Stimulated activated CD4-positive, alpha-beta T cell treated with anti-CD3 and anti-CD28 coated beads, Interleukin-4, amount 100 ng/mL, for 4 hours (primary cell): ENCODE results near the gene SH2B3.
"Not testable (repeated sequence)": the region's sequence is repeated elsewhere in the genome, so short reads cannot be mapped to it uniquely, and the experiment has no call there.

ENCODE experiments used
- DNase-seq, 2 experiments: peaks; one replicate each; pipeline ENCODE4 v3.0.0-alpha.2; 2020

SH2B3 gene

DNA sequence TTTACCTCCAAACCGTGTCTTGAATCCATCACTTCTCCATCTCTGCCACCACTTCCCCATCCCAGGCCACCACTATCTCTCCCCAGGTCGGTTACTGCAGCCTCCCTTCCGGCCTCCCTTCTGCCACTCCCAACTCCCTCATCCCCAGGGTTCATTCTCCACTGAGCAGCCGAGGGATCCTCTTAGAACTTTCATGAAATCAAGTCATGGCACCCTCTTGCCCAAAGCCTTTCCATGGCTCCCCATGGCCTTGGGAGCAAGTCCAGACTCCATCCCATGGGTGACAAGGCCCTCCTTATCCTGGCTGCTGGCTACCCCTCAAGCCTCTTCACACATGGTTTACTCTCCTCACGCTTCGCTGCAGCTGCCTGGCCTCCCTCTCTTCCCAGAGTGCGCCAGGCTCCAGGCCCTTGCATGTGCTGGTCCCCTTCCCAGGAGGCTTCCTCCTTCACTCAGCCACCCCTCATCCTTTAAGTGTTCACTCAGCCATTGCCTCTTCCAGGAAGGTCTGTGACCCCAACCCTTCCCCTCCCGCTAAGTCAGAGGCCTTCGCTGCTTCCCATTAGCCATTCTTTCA lies 17.9 kb upstream of the SH2B3 start:
- no peak for DNase-seq

DNA sequence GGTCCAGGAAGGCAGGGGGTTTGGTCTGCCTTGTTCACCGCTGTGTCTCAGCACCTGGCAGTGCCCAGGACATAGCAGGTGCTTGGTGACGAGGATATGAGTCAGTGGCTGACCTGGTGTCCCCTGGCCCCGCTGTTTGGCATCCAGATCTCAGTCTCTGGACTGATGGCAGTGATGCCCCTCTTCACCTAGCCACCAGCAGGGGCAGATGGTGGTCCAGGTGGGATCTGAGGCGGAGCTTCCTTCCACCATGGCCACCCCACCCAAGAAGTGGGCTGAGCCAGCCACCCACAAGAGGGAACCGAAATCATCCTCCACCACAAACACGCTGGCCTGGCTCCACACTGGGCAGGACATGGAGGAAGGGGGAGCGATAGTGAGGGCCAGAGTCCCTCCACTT lies 16.1 kb upstream of the SH2B3 start:
- no peak for DNase-seq

DNA sequence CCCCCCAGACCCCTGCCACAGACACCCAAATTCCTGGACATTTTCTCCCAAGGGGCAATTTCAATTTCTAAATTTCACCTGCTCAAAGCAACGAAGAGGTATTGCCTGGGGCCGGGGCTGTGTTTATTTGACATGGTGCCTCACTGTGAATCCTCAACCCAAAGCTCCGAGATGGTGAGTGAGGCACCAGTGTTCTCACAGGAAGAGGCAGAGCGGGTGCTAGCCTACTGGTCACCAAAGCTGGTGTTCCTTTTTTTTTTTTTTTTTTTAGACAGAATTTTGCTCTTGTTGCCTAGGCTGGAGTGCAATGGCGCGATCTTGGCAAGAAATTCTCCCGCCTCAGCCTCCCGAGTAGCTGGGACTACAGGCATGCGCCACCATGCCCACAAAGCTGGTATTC lies 14.8 kb upstream of the SH2B3 start:
- no peak for DNase-seq

DNA sequence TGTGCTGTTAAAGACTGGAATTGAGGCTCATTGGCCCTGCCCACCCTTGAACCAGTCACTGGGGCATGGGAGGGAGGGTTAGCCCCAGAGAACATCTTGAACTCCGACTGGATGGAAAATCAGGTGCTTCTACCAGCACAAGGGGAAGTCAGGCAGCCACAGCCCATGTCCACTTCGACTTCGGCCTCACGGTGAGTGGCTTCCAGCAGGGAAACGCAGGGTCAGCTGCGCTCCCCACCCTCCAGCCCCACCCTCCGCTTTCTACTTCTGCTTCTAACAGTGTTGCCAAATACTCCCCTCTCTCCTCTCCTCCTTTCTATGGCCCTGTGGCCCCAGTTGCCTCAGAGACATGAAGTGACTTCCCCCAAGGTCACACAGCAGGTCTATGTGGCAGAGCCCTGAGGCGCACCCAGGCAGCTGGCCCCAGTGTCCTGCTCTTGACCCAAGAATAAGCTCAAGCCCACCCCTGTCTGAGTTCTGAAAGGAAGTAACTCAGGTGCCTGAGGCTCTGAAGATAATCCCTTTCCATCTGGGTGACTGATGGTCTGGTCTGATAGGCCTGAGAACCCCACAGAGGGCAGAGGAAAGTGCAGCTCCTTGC lies 11.9 kb upstream of the SH2B3 start:
- DNase-seq = no peak

DNA sequence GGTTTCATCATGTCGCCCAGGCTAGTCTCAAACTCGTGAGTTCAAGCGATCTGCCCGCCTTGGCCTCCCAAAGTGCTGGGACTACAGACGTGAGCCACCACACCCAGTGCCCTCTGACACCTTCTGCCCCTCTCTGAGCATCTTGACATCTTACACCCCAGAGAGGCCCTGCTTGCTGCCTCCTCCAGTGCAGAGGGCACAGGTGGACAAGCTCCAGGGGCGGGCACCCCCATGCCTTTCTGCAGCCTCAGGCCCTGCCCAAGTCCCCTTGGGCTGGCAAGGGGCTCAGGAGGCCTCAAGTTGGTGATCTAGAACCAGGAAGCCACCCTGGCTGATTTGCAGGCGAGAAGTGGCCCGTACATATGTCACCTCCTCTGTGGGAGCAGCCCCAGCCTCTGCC lies 11.2 kb upstream of the SH2B3 start:
- DNase-seq = no peak

DNA sequence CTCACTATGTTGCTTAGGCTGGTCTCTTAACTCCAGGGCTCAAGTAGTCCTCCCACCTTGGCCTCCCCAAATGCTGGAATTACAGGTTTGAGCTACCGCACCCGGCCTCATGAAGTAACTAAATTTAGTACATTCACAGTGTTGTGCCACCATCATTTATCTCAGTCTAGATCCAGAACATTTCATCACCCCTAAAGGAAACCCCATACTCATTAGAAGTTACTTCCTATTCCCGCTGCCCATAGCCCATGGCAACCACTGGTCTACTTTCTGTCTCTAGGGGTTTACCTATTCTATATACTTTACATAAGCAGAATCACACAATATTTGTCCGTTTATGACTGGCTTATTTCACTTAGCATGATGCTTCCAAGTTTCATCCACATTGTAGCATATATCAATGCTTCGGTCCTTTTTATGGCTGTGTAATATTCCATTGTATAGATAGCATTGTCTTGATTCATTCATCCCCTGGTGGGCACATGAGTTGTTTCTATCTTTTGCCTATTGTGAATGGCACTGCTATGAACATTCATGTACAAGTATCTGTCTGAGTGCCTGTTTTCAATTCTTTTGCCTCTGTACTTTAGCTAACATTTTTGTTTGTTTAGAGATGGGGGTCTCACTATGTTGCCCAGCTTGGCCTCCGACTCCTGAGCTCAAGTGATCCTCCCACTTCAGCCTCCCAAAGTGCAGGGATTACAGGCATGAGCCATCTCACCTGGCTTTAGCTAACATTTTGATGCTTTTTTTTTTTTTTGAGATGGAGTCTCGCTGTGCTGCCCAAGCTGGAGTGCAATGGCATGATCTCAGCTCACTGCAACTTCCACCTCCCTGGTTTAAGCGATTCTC lies 10.2 kb upstream of the SH2B3 start:
- DNase-seq = no peak

DNA sequence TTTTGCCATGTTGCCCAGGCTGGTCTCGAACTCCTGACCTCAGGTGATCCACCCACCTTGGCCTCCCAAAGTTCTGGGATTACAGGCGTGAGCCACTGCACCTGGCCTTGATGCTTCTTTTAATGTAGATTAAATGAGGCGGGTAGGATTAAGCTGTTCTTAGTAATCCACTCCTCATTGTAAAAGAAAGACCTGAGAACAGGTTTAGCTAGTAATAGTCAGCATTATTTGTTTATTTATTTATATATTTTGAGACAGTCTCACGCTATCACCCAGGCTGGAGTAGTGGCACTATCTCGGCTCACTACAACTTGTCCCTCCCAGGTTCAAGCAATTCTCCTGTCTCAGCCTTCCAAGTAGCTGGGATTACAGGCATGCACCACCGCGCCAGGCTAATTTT lies 9.5 kb upstream of the SH2B3 start:
- DNase-seq = not testable (repeated sequence)

DNA sequence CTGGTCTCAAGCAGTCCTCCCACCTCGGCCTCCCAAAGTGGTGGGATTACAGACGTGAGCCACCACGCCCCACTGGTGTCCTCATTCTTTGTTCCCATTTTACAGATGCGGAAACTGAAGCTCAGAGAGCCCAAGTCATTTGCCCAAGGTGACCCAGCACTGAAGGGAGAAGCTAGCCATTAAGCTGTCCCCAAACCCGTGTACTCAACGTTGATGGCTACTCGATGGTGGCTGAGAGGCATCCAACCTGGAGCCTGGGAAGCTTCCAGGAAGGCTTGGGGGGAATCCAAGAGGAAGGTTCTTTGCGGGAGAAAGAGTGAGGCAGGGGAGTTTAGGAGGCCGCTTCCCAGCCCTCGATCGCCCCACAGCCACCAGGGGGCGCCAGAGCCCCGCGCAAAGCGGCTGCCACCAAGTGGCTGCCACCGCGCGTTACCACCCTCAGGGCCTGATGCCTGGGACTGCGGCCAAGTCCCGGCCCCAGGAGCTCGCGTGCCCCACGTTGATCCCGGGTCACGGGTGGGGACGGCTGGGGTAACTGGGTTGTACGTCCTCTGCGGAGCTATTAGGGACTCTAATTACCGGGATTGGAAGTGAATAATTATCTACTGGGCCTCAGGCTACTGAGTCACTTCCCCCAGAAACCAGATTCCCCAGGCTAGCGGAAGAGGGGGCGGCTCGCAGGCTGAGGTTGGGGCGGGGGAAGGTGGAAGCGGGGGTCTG lies 8.8 kb upstream of the SH2B3 start:
- DNase-seq = peak; percentile 77 to 92

DNA sequence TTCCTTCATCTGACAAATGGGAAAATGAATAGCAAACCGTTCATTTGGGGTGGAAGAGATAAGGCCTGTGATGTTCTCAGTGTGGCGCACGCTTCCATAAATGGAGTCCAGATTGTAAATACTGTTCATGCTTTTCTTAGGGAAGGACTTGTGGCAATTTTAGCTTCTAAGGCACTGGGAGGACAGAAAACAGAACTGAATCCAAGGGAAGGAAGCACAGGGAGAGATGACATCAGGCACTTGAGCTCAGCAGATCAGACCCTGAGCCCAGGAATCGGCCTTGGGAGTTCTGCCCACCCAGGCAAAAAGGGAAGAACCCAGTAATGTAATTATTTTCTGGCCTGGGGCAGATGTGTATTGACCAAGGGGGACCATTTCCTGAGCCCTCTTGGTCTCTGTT lies 7.2 kb upstream of the SH2B3 start:
- DNase-seq = no peak

DNA sequence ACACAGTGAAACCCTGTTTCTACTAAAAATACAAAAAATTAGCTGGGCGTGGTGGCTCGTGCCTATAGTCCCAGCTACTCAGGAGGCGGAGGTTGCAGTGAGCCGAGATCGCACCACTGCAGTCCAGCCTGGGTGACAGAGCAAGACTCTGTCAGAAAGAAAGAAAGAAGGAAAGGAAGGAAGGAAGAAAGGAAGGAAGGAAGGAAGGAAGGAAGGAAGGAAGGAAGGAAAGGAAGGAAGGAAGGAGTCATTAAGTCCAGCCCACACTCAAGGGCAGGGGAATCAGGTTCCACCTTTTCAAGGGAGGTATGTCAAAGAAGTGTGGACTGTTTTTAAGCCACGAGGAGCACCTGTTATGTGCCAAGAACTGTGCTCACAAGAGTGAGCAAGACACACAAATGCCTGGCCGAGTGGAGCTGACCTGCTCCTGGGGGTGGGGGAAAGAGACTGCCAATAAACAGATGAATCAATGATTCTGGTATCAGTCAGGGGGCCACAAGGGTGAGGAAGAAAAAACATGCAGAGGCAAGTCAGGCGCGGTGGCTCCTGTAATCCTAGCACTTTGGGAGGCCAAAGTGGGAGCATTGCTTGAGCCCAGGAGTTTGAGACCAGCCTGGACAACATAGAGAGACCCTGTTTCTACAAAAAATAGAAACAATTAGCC lies 5.8 kb upstream of the SH2B3 start:
- not testable (repeated sequence) for DNase-seq

DNA sequence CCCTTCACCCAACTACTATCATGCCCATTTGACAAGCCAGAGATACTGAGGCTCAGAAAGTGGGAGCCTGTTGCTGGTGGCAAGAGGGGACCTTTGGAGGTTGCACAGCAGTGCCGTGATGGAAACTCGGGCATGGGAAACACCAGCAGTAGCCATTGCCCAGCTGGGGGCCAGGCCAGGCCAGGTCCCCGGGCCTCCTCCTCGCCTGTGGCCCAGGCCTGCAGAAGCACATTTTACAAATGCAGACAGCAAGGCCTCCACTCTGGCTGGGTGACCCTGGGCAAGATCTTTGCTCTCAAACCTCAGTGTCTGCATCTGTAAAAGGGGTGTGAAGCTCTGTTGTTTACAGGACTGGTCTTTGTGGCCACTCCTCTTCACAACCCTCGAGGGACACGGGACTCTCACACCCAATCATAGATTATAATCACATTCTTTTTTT lies 4.5 kb upstream of the SH2B3 start:
- DNase-seq = no peak

DNA sequence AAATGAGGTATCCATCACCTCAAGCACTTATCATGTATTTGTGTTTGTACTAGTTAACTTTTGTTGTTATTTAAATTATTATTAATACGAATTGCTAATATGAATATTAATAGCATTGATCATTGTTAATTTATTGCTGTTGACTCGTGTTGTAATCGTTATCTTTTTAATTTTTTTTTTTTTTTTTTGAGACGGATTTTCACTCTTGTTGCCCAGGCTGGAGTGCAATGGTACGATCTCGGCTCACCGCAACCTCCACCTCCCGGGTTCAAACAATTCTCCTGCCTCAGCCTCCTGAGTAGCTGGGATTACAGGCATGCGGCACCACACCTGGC lies 3.3 kb upstream of the SH2B3 start:
- DNase-seq = not testable (repeated sequence)

DNA sequence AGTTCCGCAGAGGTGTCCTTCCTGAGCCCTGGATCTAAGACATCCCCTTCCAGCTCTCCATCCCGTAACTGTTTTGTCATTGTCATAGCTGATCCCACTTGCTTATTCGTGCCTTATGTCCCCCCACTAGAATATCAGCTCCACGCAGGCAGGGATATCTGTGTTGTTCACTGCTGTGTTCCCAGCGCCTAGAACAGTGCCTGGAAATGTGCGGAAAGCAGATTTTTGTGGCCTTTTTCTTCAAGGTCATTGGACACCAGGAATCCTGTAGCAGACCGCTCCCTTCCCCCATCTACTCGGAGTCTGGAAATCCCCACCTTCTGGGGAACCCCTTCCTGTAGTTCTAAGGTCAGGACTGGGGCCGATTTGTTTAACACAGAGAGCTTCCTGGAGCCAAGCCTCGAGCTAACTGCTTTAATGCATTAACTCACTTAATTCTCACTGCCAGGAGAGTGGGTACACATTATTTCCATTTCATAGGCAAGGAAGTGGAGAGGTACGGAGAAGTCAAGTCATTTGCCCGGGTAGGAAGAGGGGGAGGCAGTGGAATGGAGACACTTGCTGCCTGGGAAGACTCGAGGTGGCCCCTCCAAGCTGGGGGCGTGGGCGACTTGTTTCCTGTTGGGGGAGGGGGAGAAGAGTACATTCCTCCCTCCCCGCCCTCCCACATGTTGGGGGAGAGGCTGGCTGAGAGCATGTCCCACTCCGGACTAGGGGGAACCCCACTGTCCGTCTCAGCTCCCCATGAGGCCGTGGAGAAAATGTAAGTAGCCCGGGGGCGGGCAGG lies 1.2 kb upstream of the SH2B3 start:
- peak; percentile 75 to 95 for DNase-seq

DNA sequence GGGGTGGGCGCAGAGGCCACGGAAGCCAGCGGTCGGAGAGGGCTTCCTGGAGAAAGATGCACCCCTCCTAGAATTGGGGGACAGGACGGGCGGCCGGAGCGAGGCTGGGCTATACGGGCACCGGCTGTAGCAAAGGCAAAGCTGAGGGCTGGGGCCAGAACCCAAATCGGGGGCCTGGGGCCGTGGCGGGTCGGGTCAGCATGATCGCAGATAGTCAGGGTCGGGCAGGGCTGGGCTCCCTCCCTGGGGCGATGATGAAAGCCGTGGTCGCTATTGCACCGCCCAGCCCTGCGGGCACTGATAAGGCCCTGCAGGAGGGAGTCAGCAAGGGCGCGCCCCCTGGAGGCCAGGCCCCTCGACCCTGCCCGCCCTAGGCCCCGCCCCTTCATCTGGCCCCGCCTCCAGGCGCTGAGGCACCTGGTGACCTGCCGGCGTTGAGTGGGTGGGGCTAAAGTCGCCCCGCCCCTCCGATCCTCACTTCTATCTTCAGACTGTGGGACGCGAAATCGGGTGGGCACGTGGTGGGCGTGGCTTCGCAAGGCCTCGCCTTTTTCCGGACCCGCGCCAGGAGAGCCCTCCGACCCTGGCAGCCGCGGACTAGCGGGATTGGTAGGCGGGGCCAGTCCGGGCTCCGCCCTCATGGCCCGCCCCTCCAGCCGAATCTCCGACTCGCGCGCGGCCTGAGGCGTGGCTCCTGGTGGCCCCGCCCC lies 419 bp upstream of the SH2B3 start:
- DNase-seq = peak; percentile 99 to 100

DNA sequence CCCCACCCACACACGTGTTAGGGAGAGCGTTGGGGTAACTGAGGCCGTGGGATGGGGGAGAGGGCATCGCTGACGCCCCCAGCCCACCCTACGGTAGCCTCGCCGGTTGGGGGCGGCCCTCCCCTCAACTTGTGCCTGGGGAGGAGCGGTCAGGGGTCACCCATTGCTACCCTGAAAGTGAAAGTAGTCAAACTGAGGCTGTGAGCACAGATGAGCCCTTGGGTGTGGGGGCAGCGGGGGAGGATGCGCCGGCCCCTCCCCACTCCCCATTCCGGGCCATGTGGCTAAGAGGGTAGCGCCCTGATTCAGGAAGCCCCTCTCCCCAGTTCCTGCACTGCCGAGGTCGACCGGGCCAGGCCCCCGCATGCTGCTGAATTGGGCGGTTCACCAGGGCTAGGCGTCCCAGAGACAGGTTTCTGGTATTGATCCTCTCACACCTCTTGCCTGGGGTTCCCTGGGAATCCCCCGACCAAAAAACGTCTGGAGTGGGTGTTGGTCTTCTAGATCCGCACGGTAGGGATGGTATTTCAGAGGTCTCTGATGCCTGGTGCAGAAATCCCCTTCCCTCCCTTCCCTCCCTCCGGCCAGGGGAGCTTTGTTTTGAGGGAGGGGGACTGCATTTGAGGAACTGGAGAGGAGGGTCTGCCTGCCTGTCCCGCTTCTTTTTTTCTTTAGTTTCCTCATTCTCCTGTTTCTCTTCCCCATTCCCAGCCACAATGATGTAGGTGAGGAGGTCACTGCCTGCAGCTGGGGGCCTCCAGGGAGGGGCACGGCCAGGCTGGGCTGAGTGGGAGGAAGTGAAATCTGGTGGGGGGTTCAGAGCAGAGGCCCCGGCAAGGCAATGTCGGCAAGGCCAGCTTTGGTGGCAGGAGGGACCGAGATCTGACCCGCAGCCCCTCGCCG lies 1.0 kb downstream of the SH2B3 start:
- peak; percentile 50 to 67 for DNase-seq

DNA sequence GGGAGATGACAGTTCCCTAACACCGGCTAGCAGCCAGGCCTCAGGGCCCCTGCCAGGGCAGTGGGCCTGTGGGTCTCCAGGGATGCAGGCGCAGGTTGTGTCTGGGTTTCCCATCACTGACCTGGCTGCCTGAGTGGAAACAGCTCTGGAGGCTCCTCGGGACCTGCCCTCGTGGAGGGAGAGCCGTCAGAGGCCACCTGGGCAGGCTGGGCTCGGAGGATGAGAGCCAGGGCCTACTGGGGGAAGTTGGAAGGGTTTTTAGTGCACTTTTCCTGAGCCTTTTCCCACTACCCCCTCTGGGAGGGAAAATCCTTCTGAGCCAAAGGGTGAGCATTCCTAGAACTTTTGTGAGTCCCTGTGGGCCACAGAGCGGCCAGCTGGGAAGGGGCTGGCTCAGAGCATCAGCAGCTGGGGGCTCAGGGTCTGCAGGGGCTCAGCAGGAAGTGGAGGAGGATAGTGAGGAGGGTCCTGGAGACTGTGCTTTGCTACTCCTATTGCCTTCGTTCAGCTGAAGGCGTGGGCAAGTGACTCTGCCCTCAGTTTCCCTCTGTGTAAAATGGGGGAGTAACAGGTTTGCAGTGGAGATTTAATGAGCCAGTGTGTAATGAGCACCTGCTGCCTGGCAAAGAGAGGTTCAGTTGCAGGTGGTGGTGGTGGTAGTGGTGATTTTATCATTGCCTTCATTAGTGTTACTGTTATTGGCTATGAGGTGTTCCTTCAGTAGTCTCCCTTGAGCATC lies 1.8 kb downstream of the SH2B3 start:
- no peak for DNase-seq

DNA sequence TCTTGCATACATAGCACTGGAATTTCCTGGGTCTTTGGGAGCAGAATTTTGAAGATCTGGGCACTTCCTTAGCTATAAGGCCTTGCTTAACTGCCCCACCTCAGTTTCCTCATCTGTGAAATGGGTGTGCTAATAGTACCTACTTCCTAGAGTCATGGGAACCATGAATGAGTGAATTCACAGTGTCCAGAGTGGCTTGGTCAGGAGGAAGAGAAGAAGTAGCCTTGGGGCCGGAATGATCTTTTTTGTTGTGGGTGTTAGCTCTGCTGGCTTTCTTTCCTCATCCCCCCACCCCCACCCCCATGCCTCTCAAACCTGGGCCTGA lies 2.4 kb downstream of the SH2B3 start:
- no peak for DNase-seq

DNA sequence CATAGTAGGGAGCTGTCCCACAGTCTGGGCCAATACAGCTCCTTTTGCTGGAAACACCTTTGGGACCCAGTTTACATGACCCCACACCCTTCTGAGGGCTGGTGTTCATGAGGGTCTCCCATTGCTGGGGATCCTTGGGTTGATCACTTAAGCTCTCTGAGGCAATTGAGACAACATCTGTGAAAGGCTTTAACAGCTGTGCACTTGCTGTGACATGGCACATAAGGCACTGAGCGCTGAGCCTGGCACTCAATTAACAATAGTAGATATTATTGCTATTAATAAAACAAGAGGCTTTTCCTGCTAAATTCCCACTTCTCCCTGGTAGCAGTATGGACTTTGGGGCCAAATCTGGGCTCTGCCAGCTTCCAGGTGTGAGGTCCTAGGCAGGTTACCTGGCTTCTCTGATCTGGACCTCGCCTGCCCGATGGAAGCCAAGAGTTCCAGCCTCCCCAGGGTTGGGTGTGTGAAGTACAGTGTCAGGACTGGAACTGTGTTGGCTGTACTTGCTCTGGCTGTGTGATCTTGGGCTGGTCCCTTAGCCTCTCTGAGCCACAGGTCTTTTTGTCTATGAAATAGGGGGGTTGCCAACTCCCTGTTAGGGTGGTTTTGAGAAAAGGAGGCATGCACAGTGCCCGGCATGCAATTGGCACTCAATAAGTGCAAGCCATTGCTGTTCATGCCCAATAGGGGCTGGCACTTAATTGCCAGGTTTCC lies 3.1 kb downstream of the SH2B3 start:
- no peak for DNase-seq

DNA sequence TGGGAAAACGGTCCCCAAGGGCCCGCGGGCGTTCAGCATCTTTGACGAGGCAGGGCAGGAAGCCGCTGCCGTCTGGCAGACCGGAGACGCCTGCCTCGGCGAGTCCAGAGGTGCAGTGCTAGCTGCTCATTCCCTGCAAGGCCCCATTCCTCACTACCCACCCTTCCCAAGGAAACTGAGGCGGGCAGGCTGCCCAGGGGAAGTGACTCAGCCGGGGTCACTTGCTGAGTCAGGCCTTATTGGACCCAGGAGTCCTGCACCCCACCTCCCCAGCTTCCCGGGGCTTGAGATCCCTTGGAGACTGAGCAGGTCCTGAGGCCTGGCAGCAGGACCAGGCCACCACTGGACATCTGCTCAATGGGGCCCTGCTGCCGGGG lies 3.7 kb downstream of the SH2B3 start:
- no peak for DNase-seq
